ENCODE measurements around the gene RUNX1. TPM values are rescaled to one million over a fixed set of nuclear protein-coding genes. Genes with fewer than 3 reads are reported as not detected.

Gene RUNX1
- total and polyA plus RNA-seq, 2 of the 13 experiments (the other 11 are each of a cell fraction or from before 2014, with no cell fraction given): 5.4 to 6.4 TPM

DNA sequence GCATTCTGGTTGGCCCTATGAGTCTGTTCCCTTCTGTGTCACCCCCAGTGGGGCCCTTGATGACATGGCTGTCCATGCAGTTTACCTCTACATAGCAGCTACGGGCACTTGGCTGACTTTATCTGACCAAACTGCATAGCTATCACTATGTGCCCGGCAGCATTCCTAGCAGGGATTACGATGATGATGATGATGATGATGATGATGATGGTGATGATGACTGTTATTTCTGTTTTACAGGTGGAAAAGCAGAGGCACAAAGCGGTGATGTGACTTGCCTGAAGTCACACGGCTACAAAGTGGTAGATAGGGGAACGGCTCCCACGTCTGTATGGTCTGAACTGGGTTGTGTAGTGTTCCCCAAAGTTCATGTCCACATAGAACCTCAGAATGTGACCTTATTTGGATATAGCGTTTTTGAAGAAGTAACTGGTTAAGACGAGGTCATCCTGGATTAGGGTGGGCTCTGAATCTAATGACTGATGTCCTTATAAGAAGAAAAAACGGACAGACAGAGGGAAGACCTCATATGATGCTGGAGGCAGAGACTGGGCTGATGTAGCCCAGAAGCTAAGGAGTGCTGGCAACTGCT is 57.6 kb downstream of the RUNX1 start (continued):
- TF ChIP-seq, protein P1, sequence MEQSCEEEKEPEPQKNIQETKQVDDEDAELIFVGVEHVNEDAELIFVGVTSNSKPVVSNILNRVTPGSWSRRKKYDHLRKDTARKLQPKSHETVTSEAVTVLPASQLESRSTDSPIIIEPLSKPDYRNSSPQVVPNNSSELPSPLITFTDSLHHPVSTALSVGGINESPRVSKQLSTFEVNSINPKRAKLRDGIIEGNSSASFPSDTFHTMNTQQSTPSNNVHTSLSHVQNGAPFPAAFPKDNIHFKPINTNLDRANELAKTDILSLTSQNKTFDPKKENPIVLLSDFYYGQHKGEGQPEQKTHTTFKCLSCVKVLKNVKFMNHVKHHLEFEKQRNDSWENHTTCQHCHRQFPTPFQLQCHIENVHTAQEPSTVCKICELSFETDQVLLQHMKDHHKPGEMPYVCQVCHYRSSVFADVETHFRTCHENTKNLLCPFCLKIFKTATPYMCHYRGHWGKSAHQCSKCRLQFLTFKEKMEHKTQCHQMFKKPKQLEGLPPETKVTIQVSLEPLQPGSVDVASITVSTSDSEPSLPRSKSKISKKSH (CRISPR knock-in tag; IDR thresholded peaks at IDR 0.05; ENCODE audit: borderline replicate concordance): no peak
- no peak for TF ChIP-seq AGO1 (IDR thresholded peaks at IDR 0.05; ENCODE audit: low read depth, low read length, poor library complexity, severe bottlenecking)
- no peak for TF ChIP-seq TOPORS (CRISPR knock-in tag; IDR thresholded peaks at IDR 0.05)

DNA sequence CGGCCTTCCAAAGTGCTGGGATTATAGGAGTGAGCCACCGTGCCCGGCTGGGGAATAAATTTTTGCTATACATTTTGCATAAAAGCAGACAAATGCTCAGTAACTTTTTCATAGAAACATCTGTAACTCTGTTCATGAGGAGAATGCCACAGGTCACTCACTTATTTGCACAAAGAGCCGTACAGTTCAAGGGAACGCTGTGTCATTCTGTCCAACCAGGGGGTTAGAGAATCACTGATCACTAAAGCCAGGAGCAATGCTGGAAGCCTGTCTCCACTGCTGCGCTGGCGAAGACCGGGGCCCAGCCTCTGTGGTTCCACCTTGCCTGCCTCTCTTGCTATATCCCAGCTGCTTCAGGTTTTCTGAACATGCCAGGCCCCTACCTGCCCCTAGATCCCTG is 58.3 kb downstream of the RUNX1 start:
- H3K27me3 ChIP-seq (ENCODE audit: control insufficient read depth in 1 of 2, insufficient read depth in 2 of 2, low read length in 2 of 2): no peaks in the 10 kb centered on the region
- BruUV-seq (replicated peaks): no TSS peak
- no peak overlapping the region for H3K9ac ChIP-seq (ENCODE audit: insufficient read depth, low read depth, low read length)
- H4K20me1 ChIP-seq (ENCODE audit: insufficient read depth, low read length): no peaks in the 10 kb centered on the region
- H3K79me2 ChIP-seq (ENCODE audit: insufficient read depth, low read length): no peaks in the 10 kb centered on the region
- H2AFZ ChIP-seq (ENCODE audit: low read length): no peak overlapping the region
- ATAC-seq: peak; percentile 75
- H3K4me1 ChIP-seq (ENCODE audit: insufficient read depth, low read length): peaks cover 42% of the 10 kb centered on the region
- no peaks in the 10 kb centered on the region for H3K9me3 ChIP-seq (ENCODE audit: low read length)
- no peak overlapping the region for H3K27ac ChIP-seq (ENCODE audit: extremely low read length, insufficient read depth, low read length)
- intact Hi-C loops (cut with micrococcal nuclease; ENCODE audit: unreplicated experiment): no loop called here
- no peak for FAIRE-seq
- POLR2A ChIA-PET: no interaction called here
- in situ Hi-C loops (cut with HindIII; ENCODE audit: extremely low pct_ligation_motif_present, low pct_unique_long_range_greater_than_20kb): no loop called here
- H3K4me2 ChIP-seq (ENCODE audit: low read depth, low read length): no peak overlapping the region; the same call in 1 of the 2 replicates
- H3K4me3 ChIP-seq (replicated peaks in 1 of 3; ENCODE audit: insufficient read depth in 1 of 3, low read depth in 2 of 3, low read length in 3 of 3): no peak overlapping the region
- H3K36me3 ChIP-seq (replicated peaks in 1 of 2; ENCODE audit: control insufficient read depth in 1 of 2, insufficient read depth in 2 of 2, low read length in 2 of 2): no peaks in the 10 kb centered on the region
- CTCF ChIA-PET (ENCODE audit: low intra/inter-chr PET ratio, low total read pairs): no interaction called here
- peak; percentile 43 for DNase-seq (ENCODE audit: low spot score)
- WGBS (ENCODE audit: low lambda C conversion rate): 59% methylated on average over 8 of the region's 8 CpGs
- no peak for TF ChIP-seq GABPA (IDR thresholded peaks at IDR 0.05; ENCODE audit: low read depth, low read length)
- TF ChIP-seq GABPA (CRISPR knock-in tag; IDR thresholded peaks at IDR 0.05; ENCODE audit: low read depth): no peak
- TF ChIP-seq ZNF564 (CRISPR knock-in tag; IDR thresholded peaks at IDR 0.05): peak; percentile 93; the same call in 1 of the 2 replicates
- TF ChIP-seq NFYC (CRISPR knock-in tag; IDR thresholded peaks at IDR 0.05): no peak
- TF ChIP-seq SP5 (CRISPR knock-in tag; IDR thresholded peaks at IDR 0.05; ENCODE audit: borderline replicate concordance, low read depth): no peak
- TF ChIP-seq, protein P2, sequence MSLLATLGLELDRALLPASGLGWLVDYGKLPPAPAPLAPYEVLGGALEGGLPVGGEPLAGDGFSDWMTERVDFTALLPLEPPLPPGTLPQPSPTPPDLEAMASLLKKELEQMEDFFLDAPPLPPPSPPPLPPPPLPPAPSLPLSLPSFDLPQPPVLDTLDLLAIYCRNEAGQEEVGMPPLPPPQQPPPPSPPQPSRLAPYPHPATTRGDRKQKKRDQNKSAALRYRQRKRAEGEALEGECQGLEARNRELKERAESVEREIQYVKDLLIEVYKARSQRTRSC (CRISPR knock-in tag; IDR thresholded peaks at IDR 0.05; ENCODE audit: low read depth): no peak
- no peak for TF ChIP-seq NCOR1 (IDR thresholded peaks at IDR 0.05; ENCODE audit: borderline replicate concordance, low read length)
- no peak for TF ChIP-seq ZNF747 (CRISPR knock-in tag; IDR thresholded peaks at IDR 0.05; ENCODE audit: borderline replicate concordance)
- no peak for TF ChIP-seq STAG1 (CRISPR knock-in tag; IDR thresholded peaks at IDR 0.05)
- TF ChIP-seq, protein P3, sequence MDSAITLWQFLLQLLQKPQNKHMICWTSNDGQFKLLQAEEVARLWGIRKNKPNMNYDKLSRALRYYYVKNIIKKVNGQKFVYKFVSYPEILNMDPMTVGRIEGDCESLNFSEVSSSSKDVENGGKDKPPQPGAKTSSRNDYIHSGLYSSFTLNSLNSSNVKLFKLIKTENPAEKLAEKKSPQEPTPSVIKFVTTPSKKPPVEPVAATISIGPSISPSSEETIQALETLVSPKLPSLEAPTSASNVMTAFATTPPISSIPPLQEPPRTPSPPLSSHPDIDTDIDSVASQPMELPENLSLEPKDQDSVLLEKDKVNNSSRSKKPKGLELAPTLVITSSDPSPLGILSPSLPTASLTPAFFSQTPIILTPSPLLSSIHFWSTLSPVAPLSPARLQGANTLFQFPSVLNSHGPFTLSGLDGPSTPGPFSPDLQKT (CRISPR knock-in tag; IDR thresholded peaks at IDR 0.05; ENCODE audit: borderline replicate concordance): no peak
- 0 out of 2 replicates have a peak, but pooled peaks have one; percentile 26 for TF ChIP-seq NFE2L2 (IDR thresholded peaks at IDR 0.05; ENCODE audit: low read length)
- TF ChIP-seq ZNF567 (CRISPR knock-in tag; IDR thresholded peaks at IDR 0.05; ENCODE audit: borderline replicate concordance): no peak
- no peak for TF ChIP-seq IKZF4 (CRISPR knock-in tag; IDR thresholded peaks at IDR 0.05; ENCODE audit: borderline replicate concordance, low read depth, not compliant biosample characterization)
- no peak for TF ChIP-seq NR2F6 (IDR thresholded peaks at IDR 0.05)
- no peak for TF ChIP-seq NR2F6 (CRISPR knock-in tag; IDR thresholded peaks at IDR 0.05)

Measured in HepG2 (cell line).